ENCODE data around the gene MYRF.

The MYRF gene

GRCh38 chr11:61752117-61752924 lies at the start of gene MYRF:
Gene MYRF, plus strand, starts transcription at chr11:61752636. Its CDS starts 109 bp downstream, at chr11:61752745.
- DNase-seq (ENCODE audit: insufficient read length, low spot score) (peak; percentile 57), FAIRE-seq (no peak)
- TF ChIP-seq POLR2A (IDR thresholded peaks at IDR 0.05; ENCODE audit: low read depth, low read length) = peak; percentile 26; the same call in 1 of the 2 replicates

- FAIRE-seq = no peak
- DNase-seq (ENCODE audit: insufficient read length, low spot score) = no peak
- no peak for TF ChIP-seq POLR2A (IDR thresholded peaks at IDR 0.05; ENCODE audit: low read depth, low read length)
Measured at GRCh38 chr11:61702701-61703312, 49.6 kb upstream of the MYRF start.

- no peak for FAIRE-seq
Measured at GRCh38 chr11:61704838-61705237, 47.6 kb upstream of the MYRF start.

DNA sequence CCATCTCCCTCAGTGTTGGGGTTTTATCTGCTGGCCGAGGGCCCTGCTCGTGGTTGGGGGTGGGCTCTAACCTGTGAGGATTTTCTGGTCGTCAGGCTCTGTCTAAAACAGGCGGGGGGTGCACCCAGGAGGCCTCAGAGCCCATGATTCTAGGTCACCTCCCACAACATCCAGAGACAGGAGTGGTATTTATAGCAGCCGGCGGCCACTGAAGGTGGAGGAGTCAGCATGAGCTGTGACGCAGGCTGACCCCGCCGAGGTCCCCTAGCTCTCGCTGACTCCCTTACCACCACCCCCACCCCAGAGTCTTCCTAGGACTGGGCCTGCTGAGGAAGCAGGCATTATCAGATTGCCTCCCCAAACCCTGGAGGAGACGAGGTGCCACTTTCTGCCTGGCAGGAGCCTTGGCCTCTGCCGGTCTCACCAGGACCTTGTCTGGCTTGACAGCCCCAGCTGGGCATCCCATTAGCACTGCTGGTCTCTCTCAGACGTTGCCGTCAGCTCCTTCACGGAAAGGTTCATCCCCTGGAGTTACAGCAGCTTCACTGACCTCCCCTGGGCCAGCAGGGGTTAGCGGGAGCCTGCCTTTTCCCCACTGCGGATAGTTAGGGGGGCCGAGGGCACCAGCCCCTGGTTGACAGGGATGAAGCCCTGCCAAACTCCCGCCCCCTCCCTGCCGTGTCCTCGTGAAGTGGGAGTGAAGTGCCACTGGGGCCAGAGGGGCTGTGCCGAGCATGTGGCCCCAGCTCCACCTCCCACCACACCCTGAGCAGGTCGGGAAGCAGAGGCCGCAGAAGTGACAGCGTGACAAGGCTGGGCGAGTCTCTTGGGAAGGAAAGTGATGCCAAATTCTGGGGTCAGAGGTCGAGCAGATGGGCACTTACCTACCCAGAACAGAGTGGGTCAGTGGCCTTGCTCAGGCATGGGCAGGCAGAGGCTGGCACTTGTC lies 45.7 kb upstream of the MYRF start:
- no peak for TF ChIP-seq POLR2A (IDR thresholded peaks at IDR 0.05; ENCODE audit: low read depth, low read length)
- DNase-seq (ENCODE audit: insufficient read length, low spot score) (no peak), FAIRE-seq (no peak)

More at GRCh38 chr11:61704838-61705237, 47.6 kb upstream of the MYRF start:
- DNase-seq (ENCODE audit: insufficient read length, low spot score) = no peak
- TF ChIP-seq POLR2A (IDR thresholded peaks at IDR 0.05; ENCODE audit: low read depth, low read length) = no peak

DNA sequence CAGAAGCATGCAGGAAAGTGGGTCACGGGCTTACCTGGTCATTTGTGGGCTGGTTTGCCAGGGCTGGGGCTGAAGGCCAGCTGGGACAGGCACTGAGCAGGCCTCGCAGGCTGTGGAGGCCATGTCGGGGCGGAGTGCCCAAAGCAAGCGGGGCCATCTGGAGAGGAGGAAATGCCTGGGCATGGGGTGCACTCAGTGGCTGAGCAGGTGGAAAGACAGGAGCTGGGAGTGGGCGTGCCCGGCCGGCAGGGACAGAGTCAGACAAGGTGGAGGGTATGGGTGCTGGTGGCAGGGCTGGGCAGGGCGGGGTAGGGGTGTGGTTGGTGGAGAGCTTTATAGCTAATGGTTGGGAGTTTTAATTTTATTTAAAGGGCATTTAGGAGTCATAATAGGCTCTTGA lies 44.9 kb upstream of the MYRF start:
- FAIRE-seq (no peak), DNase-seq (ENCODE audit: insufficient read length, low spot score) (no peak)
- TF ChIP-seq POLR2A (IDR thresholded peaks at IDR 0.05; ENCODE audit: low read depth, low read length) = no peak

DNA sequence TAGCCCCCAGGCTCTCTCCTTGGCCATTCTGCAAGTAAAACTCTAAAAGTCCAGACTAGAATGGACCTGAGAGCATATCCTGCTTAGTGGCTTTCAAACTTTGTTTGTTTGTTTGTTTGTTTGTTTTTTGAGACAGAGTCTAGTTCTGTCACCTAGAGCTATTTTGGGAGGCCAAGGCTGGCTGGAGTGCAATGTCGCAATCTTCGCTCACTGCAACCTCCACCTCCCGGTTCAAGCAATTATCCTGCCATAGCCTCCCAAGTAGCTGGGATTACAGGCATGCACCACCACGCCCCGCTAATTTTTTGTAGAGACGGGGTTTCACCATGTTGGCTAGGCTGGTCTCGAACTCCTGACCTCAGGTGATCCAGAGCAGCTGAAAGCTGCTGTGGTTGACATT lies 43.3 kb upstream of the MYRF start:
- DNase-seq (ENCODE audit: insufficient read length, low spot score) (no peak), FAIRE-seq (no peak)
- TF ChIP-seq POLR2A (IDR thresholded peaks at IDR 0.05; ENCODE audit: low read depth, low read length) = no peak

GRCh38 chr11:61709572-61709971 lies 42.9 kb upstream of the MYRF start:
- DNase-seq (ENCODE audit: insufficient read length, low spot score) = no peak
- no peak for TF ChIP-seq POLR2A (IDR thresholded peaks at IDR 0.05; ENCODE audit: low read depth, low read length)
- FAIRE-seq = no peak

DNA sequence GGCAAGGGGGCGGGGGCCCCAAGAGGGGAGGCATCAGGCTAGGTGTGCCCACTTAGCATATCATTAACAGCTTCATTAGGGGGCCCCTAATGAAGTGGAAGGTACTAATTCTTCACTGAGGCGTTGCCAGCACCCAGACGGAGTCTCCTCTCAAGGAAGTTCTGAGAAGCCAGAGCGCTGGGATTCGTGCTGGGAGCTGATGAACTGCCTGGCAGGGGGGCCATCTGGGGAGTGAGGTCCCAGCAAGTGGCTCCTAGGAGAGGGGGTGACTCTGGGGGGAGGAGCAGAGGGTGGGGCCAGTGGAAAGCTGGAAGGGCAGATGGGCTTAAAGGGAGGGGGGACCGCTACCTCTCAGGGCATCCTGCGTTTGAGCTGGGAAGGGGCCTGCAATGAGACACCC lies 42.4 kb upstream of the MYRF start:
- FAIRE-seq = no peak
- no peak for TF ChIP-seq POLR2A (IDR thresholded peaks at IDR 0.05; ENCODE audit: low read depth, low read length)
- no peak for DNase-seq (ENCODE audit: insufficient read length, low spot score)

DNA sequence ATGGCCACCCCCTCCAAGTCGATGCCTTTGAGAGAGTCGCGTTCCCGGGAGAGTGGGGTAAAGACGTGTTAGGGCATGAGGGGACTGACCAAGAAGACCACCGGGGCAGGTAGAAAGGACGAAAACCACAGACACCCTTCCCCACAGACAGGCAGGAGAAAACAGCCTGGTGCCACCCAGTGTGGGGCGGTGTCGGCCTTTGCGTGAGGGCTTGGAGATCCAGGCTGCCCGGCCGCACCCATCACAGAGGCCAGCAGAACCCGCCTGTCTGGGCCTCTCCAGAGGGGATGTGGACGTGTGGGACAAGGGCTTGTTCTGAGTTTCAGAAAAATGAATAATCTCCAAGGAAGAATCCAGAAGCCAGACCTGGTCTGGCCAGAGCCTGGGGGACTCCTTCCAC lies 41.4 kb upstream of the MYRF start:
- DNase-seq (ENCODE audit: insufficient read length, low spot score) (no peak), FAIRE-seq (no peak)
- TF ChIP-seq POLR2A (IDR thresholded peaks at IDR 0.05; ENCODE audit: low read depth, low read length) = no peak

DNA sequence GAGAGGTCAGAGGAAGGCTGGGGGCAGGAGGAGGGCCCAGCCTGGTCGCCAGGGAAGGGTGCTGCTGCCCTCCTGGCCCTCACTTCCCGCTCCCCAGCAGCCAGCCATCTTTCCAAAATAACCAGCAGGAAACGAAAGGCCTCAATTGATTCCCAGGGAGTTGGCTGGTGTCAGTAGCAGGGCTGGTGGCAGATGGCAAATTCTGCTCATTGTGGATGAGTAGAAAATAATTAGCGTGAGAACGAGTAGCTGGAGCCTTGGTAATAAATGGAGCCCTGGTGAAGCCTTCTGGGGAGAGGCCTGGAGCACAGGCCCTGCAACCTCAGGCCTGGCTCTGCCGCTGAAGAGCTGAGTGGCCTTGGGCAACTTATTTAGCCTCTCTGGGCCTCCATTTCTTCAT lies 40.9 kb upstream of the MYRF start:
- no peak for FAIRE-seq
- TF ChIP-seq POLR2A (IDR thresholded peaks at IDR 0.05; ENCODE audit: low read depth, low read length) = no peak
- DNase-seq (ENCODE audit: insufficient read length, low spot score) = no peak

- no peak for TF ChIP-seq POLR2A (IDR thresholded peaks at IDR 0.05; ENCODE audit: low read depth, low read length)
- FAIRE-seq (no peak), DNase-seq (ENCODE audit: insufficient read length, low spot score) (no peak)
Measured at GRCh38 chr11:61712314-61712713, 40.1 kb upstream of the MYRF start.

DNA sequence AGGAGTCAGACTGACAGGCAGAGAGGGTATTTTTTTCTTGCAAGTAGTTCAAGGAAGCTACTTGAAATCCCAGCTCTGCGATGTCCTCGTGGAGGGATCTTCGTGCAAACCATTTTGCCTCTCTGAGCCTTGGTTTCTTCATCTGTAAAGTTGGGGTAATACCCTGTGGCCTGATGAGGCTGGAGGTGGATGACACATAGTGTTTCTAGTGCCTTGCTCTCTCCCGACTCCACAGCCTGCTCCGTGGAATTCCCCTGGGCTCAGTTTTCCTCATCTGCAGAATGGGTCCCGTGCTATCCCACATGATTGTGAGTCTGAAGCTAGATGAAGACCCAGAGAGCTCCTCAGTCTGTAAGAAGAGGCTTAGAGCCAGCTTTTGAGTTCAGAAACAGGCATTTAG lies 39.6 kb upstream of the MYRF start:
- TF ChIP-seq POLR2A (IDR thresholded peaks at IDR 0.05; ENCODE audit: low read depth, low read length) = no peak
- DNase-seq (ENCODE audit: insufficient read length, low spot score) = no peak
- no peak for FAIRE-seq

DNA sequence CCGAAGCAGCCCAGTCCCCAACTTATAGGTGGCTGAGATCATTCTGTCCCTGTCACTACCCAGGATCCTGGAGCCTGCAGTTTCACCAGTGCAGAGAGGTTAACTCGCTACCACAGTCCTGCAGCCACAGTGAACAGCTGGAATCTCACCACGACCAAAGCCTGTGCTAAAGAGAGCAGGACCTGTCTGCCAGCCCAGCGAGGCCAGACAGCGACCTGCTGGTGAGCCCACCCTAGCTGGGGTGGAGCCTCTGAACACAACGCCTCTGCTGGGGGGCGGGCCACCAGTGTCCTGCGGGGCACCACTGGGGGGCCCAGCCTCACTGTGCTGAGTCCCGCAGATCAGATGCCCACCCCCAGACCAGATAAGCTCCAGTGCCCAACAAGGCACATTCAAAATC lies 39.0 kb upstream of the MYRF start:
- DNase-seq (ENCODE audit: insufficient read length, low spot score) (no peak), FAIRE-seq (no peak)
- TF ChIP-seq POLR2A (IDR thresholded peaks at IDR 0.05; ENCODE audit: low read depth, low read length) = no peak

DNA sequence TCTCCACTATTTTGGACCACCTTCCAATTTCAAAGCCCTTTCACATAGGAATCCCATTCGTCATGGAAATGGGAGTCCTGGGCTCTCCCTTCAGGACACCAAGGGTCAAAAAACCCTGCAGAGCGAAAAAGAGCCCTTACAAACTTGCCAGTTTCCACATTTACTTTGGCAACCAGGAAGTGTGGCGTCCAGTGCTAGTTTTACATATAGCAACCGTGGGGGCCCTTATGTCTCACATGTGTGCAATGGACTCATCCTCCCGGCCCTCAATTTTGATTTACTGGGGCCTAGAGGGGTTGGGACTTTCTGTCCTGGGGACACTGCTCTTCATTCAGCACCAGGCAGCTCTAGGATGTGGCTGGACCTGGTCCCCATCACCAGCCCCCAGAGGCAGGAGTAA lies 38.5 kb upstream of the MYRF start:
- DNase-seq (ENCODE audit: insufficient read length, low spot score) (no peak), FAIRE-seq (no peak)
- no peak for TF ChIP-seq POLR2A (IDR thresholded peaks at IDR 0.05; ENCODE audit: low read depth, low read length)
